ENCODE results near the gene RBM4. TPM values are rescaled to one million over a fixed set of nuclear protein-coding genes. Genes with fewer than 3 reads are reported as not detected.
A peak's percentile ranks its signal among the peaks of the same experiment; 100 is the strongest.

The RBM4 gene
- total and polyA plus RNA-seq, 9 of the 15 experiments (the other 6 are each of a cell fraction or from before 2014, with no cell fraction given) = 81.6 to 233 (median 122) TPM

GRCh38 chr11:66659763-66660162, 21.3 kb downstream of the RBM4 start (continued):
- TF ChIP-seq THAP12 (CRISPR knock-in tag; IDR thresholded peaks at IDR 0.05) (no peak), ZNF695 (CRISPR knock-in tag; IDR thresholded peaks at IDR 0.05) (no peak), ZBTB9 (CRISPR knock-in tag; IDR thresholded peaks at IDR 0.05) (no peak), POLR2A (conservative IDR thresholded peaks at IDR 0.05) (peak; percentile 14; the same call in 1 of the 2 replicates), ZNF212 (CRISPR knock-in tag; IDR thresholded peaks at IDR 0.05) (no peak), MEF2D (tag; conservative IDR thresholded peaks at IDR 0.05; ENCODE audit: low read depth) (no peak), SOX6 (IDR thresholded peaks at IDR 0.05) (peak; percentile 77; the same call in 1 of the 2 replicates), ZBTB5 (IDR thresholded peaks at IDR 0.05) (no peak), CREM (IDR thresholded peaks at IDR 0.05; ENCODE audit: low read depth) (no peak), ILK (tag; IDR thresholded peaks at IDR 0.05; ENCODE audit: borderline replicate concordance, low read depth) (no peak), HDAC1 (IDR thresholded peaks at IDR 0.05) (peak in 1 of 2 experiments; percentile 56; a peak in 1 of 4 replicates), ZBTB8A (IDR thresholded peaks at IDR 0.05; ENCODE audit: partially characterized antibody) (no peak), DIDO1 (tag; IDR thresholded peaks at IDR 0.05; ENCODE audit: low read depth) (no peak), MLX (CRISPR knock-in tag; conservative IDR thresholded peaks at IDR 0.05) (no peak), POLR2AphosphoS5 (IDR thresholded peaks at IDR 0.05; ENCODE audit: control insufficient read depth, insufficient read depth, low read depth, low read length) (no peak), SMAD3 (CRISPR knock-in tag; conservative IDR thresholded peaks at IDR 0.05) (no peak), SMAD2 (IDR thresholded peaks at IDR 0.05; ENCODE audit: low read depth, low read length) (no peak), DNMT1 (IDR thresholded peaks at IDR 0.05) (no peak), FOXJ3 (CRISPR knock-in tag; IDR thresholded peaks at IDR 0.05) (no peak), ZFX (CRISPR knock-in tag; IDR thresholded peaks at IDR 0.05) (no peak), NKRF (IDR thresholded peaks at IDR 0.05; ENCODE audit: borderline replicate concordance) (no peak), BHLHE40 (IDR thresholded peaks at IDR 0.05; ENCODE audit: low read length) (peak; percentile 83)
